NOMO-1 treated with DMSO at 0.1 percent for 48 hours (cell line): Measurements from ENCODE around the gene ARSB.
A peak's percentile ranks its signal among the peaks of the same experiment; 100 is the strongest.
"Not testable (repeated sequence)": the region's sequence is repeated elsewhere in the genome, so short reads cannot be mapped to it uniquely, and the experiment has no call there.

Source experiments
- DNase-seq: peaks from one replicate; lab custom pipeline; 2025; ENCODE audit not compliant: unreplicated experiment; lab: John Stamatoyannopoulos, UW

The ARSB gene

DNA sequence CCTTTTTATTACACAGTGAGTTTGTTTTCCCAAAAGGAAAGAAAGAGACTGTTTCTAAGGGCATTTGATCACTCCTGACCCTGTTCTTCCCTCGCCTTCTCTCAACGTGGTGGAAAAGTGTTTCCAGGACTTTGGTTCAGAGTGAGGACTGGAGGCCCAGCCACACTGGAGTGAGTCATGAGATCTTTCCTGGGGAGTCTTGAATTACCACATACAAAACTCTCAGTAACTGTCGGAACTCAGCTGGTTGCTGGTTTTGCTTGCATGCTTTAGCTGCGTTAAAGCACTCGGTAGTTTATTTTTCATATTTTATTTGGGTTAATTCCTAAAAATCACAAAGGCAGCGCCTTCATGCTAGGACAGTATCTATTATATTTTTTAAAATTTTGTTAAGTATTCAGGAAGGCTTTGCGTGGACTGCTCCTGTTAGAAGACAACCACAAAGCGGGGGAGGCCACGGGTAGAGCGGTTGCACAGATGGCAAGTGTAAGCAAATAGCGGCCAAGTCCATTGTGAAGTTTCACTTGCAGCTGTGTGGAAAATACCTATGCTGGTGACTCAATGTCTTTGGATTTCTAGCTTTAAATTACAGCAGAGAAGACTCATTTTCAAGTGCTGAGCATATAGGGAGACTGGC, 77.7 kb downstream of the ARSB start:
- peak; percentile 66 for DNase-seq

DNA sequence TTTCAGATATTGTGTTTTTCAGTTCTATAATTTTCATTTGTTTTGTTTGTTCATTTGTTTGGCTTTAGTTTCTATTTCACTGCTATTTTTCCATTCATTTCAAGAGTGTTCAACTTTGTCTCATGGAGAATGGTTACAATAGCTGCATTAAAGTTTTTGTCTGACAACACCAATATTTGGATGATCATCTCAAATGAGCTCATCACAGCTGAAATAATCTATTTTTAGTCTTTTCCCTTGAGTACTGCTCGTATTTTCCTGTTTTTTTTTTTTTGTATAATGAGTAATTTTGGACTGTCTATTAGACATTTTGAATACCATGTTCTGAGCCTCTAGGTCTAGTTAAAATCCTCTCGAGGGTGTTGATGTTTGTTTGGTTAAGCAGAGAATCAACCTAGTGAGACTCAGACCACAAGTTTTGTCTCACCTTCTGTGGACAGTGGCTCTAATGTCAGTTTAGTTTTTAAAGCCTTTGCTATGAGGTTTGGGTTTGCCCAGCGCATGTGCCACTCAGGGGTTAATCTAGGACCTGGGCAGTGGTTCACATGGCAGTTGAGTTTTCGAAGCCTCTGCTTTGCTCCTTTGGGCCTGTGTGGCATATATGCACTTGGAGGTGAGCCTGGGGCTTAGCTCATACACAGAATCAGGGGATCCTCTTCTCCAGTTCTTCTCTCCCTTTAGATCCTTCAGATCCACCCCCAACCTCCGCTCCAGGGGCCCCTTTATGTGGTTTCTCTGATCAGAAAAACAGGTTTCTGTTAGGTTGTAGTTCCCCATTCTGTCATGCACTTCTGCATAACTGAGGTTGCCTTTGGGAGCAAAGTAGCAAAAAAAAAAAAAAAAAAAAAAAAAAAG, 79.8 kb downstream of the ARSB start:
- DNase-seq, result peak; percentile 86

DNA sequence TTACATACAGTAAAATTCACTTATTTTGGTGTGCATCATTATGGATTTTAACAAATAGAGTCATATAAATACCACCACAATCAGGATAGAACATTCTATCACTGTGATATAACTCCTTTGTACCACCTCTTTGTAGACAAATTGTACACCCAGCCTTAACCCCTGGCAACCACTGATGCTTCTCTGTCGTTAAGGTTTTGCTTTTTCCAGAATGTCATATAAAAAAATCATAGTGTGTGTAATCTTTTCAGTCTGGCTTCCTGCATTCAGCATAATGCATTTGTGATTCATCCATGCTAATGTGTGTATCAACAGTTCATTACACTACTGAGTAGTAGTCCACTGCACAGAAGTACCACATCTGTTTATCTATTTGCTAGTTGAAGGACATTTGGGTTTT, 81.2 kb downstream of the ARSB start:
- DNase-seq, result no peak

DNA sequence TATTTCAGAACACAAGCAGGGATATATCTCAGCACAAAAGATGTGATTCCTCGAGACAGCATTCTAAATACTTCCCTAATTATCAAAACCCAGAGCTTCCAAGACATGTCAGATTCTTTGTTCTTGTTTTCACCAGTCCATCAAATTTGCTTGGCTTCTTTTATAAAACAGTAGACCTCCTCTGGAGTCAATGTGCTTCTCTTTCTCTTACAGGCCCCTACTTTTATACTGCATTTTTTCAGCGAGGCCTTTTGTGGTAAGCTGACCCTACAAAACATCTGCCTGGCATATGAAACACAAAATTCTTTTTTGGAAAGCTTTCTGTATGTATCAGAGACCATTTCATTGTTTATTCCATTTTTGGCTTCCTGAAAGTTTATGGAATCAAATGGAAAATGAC, 81.8 kb downstream of the ARSB start:
- DNase-seq, result no peak

DNA sequence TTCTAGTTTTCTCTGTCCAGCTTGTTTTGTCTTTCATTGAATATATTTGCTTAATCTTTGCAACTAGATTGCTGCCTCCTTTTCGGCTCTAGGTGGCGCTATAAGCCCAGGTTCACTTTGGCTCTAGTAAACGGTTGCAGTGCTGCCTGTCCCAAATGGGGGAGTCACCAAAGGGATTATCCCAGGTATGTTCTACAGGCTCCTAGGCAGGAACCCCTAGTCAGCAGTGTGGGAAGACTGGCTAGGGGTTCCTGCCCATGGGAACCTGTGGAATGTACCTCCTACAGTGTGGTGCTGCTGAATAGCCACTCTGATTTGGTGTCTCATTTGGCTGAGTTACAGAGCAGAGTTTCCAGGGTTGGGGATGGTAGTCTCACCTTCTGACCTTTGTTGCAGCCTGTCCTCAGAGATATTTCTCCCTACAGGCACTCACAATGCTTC, 85.2 kb downstream of the ARSB start:
- peak; percentile 51 for DNase-seq

DNA sequence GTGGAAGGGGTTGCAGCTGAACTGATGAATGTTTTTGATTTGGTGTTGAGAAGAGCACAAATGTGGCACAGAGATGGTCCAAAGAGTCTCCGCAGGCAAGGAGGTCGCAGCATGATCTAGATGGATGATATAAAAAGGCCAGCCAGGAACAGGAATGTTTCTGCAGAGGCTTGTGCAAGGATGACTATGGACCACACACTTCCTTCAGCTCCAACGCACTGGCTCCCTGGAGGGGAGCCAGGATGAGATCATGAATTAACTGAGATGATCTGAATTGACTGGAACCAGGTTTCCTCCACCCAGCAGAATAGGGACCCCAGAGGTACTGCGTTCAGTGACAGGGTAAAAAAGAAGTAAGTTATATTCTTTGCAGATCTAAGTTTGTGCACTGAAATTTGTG, 89.0 kb downstream of the ARSB start:
- DNase-seq, result no peak

DNA sequence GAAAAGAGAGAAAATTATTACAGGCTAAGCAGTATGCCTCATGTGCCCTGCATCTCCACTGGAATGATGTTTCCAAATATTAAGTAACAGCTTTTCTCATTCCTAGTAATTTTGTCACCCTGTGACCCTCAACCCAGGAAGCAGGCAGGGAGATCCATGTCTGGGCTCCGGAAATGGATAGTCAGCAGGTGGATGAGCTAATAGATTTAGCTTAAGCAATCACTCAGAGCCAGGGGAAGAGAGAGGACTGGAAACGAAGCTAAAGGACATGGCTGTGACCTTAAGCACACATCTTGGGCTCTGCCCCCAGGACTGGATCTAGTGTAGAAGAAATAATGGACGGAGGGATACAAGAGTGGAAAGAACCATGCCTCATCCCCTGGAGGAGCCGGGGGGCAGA, 89.5 kb downstream of the ARSB start:
- DNase-seq, result no peak

DNA sequence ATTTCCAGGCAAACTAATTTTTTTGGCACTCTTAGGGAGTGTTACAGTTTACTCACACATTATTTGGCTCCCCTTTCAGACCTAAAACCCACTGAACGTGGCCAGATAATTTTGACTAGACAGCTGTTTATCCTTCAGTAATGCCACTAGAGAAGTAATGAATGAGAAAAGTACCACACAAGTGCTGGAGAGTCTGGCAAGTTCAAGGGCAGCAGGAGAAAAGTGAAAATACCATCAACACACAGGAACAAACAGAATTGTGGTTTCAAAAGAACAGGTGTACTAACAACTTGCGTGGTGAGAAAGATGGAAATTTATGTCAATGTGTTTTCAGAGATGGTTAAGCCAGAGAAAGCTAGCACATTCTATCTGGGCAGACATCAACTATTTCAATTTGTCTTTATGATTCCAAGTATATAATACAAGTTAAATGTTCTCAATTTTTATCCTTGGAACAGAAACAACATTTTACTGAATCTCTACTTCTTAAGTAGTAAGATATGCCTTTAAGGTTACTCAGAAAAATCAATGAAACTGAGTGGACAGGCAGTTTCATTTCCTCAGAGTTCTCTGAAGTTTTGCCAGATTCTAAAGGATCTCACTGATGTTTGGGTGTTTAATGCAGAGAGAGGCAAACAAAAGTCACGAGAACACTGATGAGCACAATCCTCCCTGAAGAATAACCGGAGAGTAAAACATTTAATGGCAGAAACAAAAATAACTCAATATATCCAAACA, 91.0 kb downstream of the ARSB start:
- DNase-seq, result peak; percentile 51

DNA sequence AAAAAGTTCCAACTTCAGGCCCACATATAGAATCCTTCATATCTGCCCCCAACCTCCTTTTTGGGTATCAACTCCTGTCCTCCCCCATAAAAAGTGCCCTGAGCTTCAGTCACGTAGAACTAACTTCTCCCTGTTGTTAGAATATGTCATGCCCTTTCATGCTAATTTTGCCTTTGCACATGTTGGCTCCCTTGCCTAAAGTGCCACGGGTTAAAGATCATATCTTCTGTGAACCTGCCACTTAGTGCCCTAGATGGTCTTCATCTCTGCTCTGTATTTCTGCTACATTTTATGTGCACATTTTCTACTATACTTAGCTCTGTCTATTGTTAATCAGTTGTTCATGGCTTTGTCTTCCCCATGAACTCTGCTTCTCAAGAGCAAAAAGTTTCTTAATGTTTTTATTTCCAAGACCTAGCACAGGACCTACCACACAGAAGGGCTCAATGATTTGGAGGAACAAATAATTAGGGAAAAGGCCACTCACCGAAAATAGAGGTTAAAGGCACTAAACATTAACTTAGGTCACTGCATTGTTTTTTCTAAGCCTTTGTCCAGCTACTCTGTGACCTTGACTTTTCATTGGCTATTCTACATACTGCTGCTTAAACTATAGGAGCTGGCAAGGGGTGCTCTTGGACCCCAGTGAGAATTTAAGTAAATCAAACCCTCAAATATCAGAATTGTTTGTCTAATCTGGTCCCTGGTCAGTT, 94.3 kb downstream of the ARSB start:
- DNase-seq, result no peak

DNA sequence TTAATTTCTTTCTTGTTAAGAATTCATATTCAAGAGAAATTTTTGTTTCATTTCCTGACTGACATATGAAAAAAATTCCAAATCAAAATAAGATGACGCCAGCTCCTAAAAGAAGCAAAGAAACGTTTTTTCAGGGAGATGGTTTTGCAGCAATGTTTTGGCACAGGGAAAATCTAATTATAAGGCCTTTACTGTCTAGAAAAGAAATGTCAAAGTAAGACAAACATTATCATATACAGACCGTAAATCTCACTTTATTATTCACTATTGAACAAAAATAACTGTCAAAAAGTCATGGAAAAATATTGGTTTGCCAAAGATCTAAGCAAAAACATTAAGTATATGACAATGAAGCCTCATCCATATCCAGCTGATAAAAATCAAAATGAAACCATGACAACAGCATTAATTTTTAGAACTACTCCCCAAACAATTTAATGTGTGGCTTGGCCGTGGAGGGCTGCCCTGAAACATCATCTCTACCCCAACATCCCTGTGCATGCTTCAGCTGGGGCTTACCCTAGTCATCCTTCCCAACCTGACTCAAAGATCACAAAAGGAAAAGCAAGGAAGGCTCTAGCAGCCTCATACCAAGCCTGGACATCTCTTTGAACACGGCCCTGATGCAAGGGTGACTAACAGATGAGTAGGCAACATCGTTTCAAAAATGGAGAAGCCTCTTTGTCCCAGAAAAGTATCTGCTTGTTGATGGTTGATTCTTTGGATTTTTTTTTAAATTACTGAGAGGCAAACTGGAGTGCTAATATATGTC, 95.6 kb downstream of the ARSB start:
- no peak for DNase-seq

DNA sequence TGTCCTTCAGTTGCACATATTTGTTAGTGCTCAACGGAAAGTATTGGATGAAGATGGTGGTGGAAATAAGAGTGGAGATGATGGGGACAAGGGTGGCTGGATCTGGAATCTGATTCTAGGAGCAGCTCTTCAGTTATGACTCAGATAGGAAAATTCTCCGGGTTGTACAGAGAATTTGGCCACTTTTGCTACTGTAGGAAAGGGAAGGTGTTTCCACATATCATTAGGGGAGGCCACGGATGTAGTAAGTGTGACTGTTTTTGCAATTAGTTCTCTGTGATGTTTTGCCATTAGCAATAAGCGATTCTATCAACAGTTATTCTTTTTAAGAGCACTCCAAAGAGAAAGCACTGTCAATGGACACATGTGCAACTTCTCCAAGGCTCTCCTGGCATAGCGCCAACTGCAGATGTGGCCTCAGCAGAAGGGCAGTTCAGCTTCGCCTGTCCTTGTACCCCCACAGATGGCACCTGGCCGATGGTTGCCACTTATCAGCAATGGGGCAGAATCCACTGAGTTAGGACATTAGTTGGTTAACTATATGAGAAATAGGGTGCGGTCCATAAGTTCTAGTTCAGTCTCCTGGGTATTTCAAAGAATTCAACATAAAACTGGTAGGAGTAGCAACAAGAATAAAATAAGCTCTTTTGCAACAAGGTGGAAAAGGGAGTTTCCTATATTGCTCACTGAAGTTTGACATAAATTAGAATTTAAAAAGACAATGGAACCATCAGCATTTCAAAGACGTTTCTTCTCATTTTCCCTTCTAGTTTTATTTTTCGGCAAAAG, 96.3 kb downstream of the ARSB start:
- DNase-seq, result no peak

DNA sequence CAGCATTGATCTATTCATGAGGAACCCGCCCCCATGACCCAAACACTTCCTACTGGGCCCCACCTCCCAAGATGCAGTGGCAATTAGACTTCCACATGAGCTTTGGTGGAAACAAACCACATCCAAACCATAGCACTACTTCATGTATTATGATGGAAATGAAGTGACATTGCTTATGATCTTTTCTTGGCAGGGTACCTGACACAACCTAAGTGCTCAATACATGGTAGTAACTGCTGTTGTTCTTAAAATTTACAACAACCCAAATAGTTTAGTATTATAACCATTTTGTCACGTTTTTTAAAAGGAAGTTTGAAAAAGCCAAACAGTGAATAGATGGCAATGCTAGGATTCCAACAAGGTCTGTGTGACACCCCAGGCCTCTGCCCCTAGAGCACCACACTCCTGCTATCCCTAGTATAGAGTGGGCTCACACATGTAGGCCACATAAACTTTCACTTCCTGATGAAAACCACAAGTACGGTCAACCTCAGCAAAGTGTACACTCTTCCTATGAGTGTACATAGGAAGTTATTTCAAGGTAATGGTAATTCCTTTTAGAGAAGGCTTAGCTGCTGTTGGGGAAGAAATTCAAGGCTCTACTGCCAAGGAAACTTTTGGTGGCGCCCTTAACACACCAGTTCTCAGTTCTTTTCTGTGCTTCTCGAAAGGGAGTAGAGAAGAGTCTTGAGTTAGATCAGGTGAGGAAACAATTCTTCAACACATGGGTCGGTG, 97.6 kb downstream of the ARSB start:
- peak; percentile 88 for DNase-seq

DNA sequence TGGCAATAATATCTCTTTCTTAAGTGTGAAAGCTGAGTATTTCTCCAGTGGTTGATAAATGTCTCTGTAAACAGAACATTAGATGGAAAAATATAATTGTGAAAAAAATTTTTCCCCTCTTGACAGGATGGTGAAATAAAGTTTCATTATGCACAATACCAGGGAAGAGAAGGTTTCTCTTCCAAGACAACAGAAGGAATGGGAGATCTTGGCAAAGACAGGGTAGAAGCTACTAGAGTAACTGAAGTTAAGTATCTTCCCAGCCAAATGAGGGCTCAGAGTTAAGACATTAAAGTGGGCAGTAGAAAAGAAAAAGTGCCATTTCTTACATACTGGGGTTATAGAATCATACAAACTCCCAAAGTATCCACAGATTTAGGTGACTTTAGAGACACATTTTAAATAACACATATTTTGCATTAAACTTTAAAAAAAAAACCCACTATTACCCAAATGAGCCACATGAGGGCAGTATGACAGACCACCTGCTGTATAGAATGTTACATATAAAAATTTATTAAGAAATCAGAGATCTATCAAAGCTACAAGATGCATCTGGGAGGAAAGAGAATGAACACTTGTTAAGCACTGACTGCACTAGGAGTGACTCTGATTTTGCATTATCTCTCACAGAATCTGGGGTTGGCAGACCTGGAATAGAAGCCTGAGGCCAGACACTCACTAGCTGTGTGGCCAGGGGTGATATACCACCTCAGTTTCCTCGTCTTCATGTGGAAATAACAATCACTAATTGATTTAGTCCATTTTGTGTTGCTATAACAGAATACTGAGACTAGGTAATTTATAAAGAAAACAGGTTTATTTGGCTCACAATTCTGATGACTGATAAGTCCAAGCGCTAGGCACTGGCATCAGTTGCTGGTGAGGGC, 98.5 kb downstream of the ARSB start:
- DNase-seq, result no peak

DNA sequence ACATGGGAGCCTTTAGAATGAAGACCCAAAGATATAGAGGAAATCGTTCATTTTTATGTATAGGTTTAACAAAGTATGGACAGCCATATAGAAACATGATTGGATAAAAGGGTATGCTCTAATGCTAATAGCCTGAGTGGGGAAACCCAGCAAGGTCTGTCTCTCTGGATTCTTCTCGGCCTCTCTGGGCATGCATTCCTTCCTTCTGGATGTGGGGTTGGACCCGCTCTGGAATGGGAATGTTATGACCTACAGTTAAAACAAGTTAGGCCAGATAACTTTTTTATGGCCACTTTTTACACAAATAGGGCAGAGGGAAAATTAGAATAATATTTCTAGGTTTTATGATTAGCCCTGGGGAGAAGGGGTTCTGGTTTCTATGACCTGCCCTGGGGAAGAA, 103.2 kb downstream of the ARSB start:
- DNase-seq, result no peak

DNA sequence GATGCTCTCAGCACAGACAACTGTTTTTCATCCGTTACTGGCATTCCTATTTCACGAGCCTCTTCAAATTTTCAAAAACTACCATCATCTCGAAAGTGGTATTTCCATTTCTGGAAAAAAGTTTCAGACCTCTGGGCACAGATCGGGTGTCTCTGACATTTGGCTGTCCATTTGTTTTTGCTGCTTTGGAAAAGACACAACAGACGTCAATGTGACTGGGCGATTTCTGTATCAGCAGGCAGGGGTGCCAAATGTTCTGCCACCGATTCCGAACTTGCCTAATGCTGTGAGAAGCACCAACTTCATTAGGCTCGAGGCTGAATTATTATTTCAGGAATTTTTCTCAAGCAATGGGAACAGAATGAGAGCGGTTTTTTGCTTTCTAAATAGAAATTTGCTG, 105.6 kb downstream of the ARSB start:
- no peak for DNase-seq

DNA sequence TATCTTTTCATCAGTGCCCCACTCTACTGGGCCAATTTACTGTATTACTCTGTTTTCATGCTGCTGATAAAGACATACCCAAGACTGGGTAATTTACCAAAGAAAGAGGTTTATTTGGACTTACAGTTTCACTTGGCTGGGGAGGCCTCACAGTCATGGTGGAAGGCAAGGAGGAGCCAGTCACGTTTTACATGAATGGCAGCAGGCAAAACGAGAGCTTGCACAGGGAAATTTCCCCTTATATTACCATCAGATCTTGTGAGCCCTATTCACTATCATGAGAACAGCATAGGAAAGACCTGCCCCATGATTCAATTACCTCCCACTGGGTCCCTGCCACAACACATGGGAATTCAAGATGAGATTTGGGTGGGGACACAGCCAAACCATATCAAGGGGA, 119.0 kb downstream of the ARSB start:
- DNase-seq, result not testable (repeated sequence)

DNA sequence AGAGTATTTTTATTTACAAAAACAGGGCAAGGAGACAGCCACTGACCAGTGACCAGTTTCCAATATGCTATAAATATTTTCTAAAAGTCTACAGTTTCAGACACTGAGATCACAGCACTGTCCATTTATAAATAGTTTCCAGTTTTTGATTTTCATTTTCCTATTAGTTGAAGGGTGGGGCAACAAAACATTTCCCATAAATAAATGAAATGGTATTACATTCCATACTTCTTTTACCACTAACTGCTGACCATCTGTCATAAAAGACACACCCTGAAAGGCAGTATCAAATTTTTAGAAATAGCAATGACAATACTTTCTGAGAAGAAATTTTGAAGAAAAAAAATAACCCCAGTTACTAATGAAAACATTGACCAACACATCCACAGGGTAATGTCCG, 126.7 kb downstream of the ARSB start:
- DNase-seq, result no peak

DNA sequence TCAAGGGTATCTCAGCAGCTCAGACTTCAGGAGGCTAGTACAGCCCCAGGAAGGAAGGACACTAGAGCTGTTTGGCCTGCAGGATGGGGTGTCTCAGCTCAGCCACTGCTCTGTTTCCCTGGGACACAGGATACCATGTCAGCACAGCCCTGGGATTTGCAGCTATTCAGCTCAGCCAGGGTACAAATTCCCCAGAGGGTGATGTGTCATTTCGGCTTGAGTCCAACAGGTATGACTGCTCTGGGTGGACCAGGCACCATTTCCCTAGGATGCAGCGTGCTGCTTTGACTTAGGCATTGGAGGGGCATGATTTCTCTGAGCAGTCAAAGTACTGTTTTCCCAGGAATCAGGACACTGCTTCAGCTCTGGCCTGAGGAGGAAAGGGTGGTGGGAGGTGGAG, 130.1 kb downstream of the ARSB start:
- DNase-seq, result no peak
